K562 (cell line): ENCODE data around the gene CCL13.

ENCODE experiments used
- C11orf30 ChIP-seq: fragments of 450-650 bp; IDR thresholded peaks from 2 replicates; pipeline ENCODE4 v1.6.1; 2016; ENCODE audit warnings: low read depth, mild to moderate bottlenecking
- EZH2 ChIP-seq: IDR thresholded peaks from 2 replicates; pipeline ENCODE4 v1.6.1; 2012; ENCODE audit warnings: low read depth, mild to moderate bottlenecking, inconsistent platforms, low read length, borderline replicate concordance
- RBM15 ChIP-seq: fragments of 200-400 bp; formaldehyde crosslinking; IDR thresholded peaks from 2 replicates; pipeline ENCODE4 v1.6.1; 2018; ENCODE audit warnings: mild to moderate bottlenecking, low read length, moderate library complexity; ENCODE audit not compliant: insufficient read depth
- SMARCE1 ChIP-seq: fragments of 450-650 bp; IDR thresholded peaks from 2 replicates; pipeline ENCODE4 v1.7.1; 2016; ENCODE audit warnings: mild to moderate bottlenecking
- TF ChIP-seq, protein P1 (sequence below), 3 experiments: IDR thresholded peaks in 2 of 3; conservative IDR thresholded peaks in 1 of 3; 2 replicates each; pipeline ENCODE4 v1.5.1; 2011 to 2012; ENCODE audit warnings: low read length in 3 of 3, mild to moderate bottlenecking in 3 of 3, control low read depth in 2 of 3, improper control_type of control experiment in 1 of 3, inconsistent platforms in 1 of 3, low read depth in 1 of 3, mixed read lengths in 1 of 3, moderate library complexity in 1 of 3; ENCODE audit not compliant: insufficient read depth in 2 of 3

- TF ChIP-seq SMARCE1 (no peak), RBM15 (no peak), C11orf30 (no peak), EZH2 (no peak)
- TF ChIP-seq, protein P1, sequence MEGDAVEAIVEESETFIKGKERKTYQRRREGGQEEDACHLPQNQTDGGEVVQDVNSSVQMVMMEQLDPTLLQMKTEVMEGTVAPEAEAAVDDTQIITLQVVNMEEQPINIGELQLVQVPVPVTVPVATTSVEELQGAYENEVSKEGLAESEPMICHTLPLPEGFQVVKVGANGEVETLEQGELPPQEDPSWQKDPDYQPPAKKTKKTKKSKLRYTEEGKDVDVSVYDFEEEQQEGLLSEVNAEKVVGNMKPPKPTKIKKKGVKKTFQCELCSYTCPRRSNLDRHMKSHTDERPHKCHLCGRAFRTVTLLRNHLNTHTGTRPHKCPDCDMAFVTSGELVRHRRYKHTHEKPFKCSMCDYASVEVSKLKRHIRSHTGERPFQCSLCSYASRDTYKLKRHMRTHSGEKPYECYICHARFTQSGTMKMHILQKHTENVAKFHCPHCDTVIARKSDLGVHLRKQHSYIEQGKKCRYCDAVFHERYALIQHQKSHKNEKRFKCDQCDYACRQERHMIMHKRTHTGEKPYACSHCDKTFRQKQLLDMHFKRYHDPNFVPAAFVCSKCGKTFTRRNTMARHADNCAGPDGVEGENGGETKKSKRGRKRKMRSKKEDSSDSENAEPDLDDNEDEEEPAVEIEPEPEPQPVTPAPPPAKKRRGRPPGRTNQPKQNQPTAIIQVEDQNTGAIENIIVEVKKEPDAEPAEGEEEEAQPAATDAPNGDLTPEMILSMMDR (IDR thresholded peaks at IDR 0.05 in 2 of 3, conservative IDR thresholded peaks at IDR 0.05 in 1 of 3; ENCODE audit: insufficient read depth in 2 of 3, low read depth in 1 of 3, low read length in 3 of 3): no peak
Observed at GRCh38 chr17:34387566-34387965, 31.3 kb downstream of the CCL13 start.
